ENCODE data around the gene CTIF. TPM values are rescaled to one million over a fixed set of nuclear protein-coding genes. Genes with fewer than 3 reads are reported as not detected.

CTIF gene
- total RNA-seq, 1 experiment from 2014 or later, result 5.8 TPM

- DNase-seq, result no peak
- Histone ChIP-seq H3K4me2 (ENCODE audit: low read length) (no peak overlapping the region), H3K9ac (ENCODE audit: low read length) (no peak overlapping the region), H3K9me3 (ENCODE audit: low read length) (no peaks in the 10 kb centered on the region), H3K4me3 (ENCODE audit: low read length) (no peak overlapping the region), H4K20me1 (ENCODE audit: low read length) (no peaks in the 10 kb centered on the region), H3K79me2 (ENCODE audit: low read length) (no peaks in the 10 kb centered on the region), H3K4me1 (ENCODE audit: insufficient read depth, low read length) (no peaks in the 10 kb centered on the region), H3K27me3 (ENCODE audit: low read length) (no peaks in the 10 kb centered on the region), H3K27ac (ENCODE audit: low read length) (no peak overlapping the region), H3K9me2 (replicated peaks; ENCODE audit: low read length) (no peaks in the 10 kb centered on the region), H3F3A (ENCODE audit: low read length, unreplicated experiment) (no peaks in the 10 kb centered on the region), H2AFZ (ENCODE audit: low read length) (no peak overlapping the region), H3K36me3 (ENCODE audit: low read depth, low read length) (no peaks in the 10 kb centered on the region)
- POLR2A ChIA-PET (ENCODE audit: unreplicated experiment), result no interaction called here
- TF ChIP-seq EZH2 (IDR thresholded peaks at IDR 0.05; ENCODE audit: low read length, unreplicated experiment), result no peak
- no peak for TF ChIP-seq EZH2phosphoT487 (IDR thresholded peaks at IDR 0.05; ENCODE audit: borderline replicate concordance, low read length)
- TF ChIP-seq, protein P1, sequence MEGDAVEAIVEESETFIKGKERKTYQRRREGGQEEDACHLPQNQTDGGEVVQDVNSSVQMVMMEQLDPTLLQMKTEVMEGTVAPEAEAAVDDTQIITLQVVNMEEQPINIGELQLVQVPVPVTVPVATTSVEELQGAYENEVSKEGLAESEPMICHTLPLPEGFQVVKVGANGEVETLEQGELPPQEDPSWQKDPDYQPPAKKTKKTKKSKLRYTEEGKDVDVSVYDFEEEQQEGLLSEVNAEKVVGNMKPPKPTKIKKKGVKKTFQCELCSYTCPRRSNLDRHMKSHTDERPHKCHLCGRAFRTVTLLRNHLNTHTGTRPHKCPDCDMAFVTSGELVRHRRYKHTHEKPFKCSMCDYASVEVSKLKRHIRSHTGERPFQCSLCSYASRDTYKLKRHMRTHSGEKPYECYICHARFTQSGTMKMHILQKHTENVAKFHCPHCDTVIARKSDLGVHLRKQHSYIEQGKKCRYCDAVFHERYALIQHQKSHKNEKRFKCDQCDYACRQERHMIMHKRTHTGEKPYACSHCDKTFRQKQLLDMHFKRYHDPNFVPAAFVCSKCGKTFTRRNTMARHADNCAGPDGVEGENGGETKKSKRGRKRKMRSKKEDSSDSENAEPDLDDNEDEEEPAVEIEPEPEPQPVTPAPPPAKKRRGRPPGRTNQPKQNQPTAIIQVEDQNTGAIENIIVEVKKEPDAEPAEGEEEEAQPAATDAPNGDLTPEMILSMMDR (conservative IDR thresholded peaks at IDR 0.05; ENCODE audit: low read depth, low read length), result no peak
- intact Hi-C loops (cut with micrococcal nuclease), result no loop called here
- no TSS peak for BruUV-seq (replicated peaks)
- CTCF ChIA-PET, result no interaction called here
- no peak for ATAC-seq
Measured at GRCh38 chr18:48889115-48889941, 350.5 kb downstream of the CTIF start.

DNA sequence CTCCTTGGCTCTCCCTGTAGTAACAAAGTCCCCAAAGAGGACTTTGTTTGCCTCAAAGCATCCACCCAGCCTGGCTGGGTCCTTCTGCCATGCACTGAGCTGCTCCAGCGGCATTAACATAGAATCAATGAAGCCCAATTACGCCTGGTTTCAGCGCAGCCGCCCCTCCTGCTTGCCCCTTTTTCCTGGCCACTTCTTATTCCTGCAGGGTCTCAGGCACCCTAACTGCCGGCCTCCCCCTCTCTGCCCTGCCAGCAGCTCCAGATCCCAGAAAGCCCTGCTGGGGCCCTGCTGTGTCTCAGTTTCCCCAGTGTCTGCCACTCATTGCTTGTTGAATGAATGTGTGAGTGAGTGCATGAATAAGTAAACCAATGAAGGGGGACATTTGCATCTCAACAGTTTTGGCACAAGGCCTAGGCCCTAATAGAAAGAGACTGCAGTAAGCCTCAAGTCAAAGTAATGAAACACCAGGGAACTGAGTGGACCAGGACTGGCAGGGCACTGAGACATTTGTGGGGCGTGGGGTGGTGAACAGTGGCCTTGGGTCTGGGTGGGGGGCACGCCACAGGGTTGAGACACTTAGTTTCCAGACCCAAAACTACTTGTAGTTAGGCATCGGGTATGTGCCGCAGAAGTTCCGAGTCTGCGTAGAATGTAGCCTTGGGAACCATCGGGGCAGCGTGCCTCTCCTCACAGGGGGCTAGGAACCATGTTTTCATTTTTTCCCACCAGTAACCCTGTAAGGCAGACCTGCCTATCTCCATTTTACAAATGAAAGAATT lies 351.3 kb downstream of the CTIF start:
- CTCF ChIA-PET, result no interaction called here
- H3K4me1 ChIP-seq (ENCODE audit: insufficient read depth, low read length), result no peaks in the 10 kb centered on the region
- DNase-seq (no peak), ATAC-seq (no peak)
- no peaks in the 10 kb centered on the region for H3K36me3 ChIP-seq (ENCODE audit: low read depth, low read length)
- POLR2A ChIA-PET (ENCODE audit: unreplicated experiment), result no interaction called here
- H3K9me3 ChIP-seq (ENCODE audit: low read length), result no peaks in the 10 kb centered on the region
- H3K9me2 ChIP-seq (replicated peaks; ENCODE audit: low read length), result no peaks in the 10 kb centered on the region
- H3F3A ChIP-seq (ENCODE audit: low read length, unreplicated experiment), result no peaks in the 10 kb centered on the region
- intact Hi-C loops (cut with micrococcal nuclease), result no loop called here
- no peak overlapping the region for H3K9ac ChIP-seq (ENCODE audit: low read length)
- H4K20me1 ChIP-seq (ENCODE audit: low read length), result no peaks in the 10 kb centered on the region
- H3K4me2 ChIP-seq (ENCODE audit: low read length), result no peak overlapping the region
- no peaks in the 10 kb centered on the region for H3K27me3 ChIP-seq (ENCODE audit: low read length)
- H3K4me3 ChIP-seq (ENCODE audit: low read length), result no peak overlapping the region
- H3K79me2 ChIP-seq (ENCODE audit: low read length), result no peaks in the 10 kb centered on the region
- H3K27ac ChIP-seq (ENCODE audit: low read length), result no peak overlapping the region
- BruUV-seq (replicated peaks), result no TSS peak
- no peak overlapping the region for H2AFZ ChIP-seq (ENCODE audit: low read length)
- TF ChIP-seq, protein P1 (conservative IDR thresholded peaks at IDR 0.05; ENCODE audit: low read depth, low read length), result no peak
- no peak for TF ChIP-seq EZH2 (IDR thresholded peaks at IDR 0.05; ENCODE audit: low read length, unreplicated experiment)
- no peak for TF ChIP-seq EZH2phosphoT487 (IDR thresholded peaks at IDR 0.05; ENCODE audit: borderline replicate concordance, low read length)

- Histone ChIP-seq H3K4me1 (ENCODE audit: insufficient read depth, low read length) (no peaks in the 10 kb centered on the region), H2AFZ (ENCODE audit: low read length) (no peak overlapping the region), H3K79me2 (ENCODE audit: low read length) (no peaks in the 10 kb centered on the region), H3K4me3 (ENCODE audit: low read length) (no peak overlapping the region), H3F3A (ENCODE audit: low read length, unreplicated experiment) (no peaks in the 10 kb centered on the region), H3K27ac (ENCODE audit: low read length) (no peak overlapping the region), H3K27me3 (ENCODE audit: low read length) (no peaks in the 10 kb centered on the region), H4K20me1 (ENCODE audit: low read length) (no peaks in the 10 kb centered on the region), H3K4me2 (ENCODE audit: low read length) (no peak overlapping the region), H3K9me3 (ENCODE audit: low read length) (no peaks in the 10 kb centered on the region), H3K9me2 (replicated peaks; ENCODE audit: low read length) (no peaks in the 10 kb centered on the region), H3K9ac (ENCODE audit: low read length) (no peak overlapping the region), H3K36me3 (ENCODE audit: low read depth, low read length) (no peaks in the 10 kb centered on the region)
- TF ChIP-seq, protein P1 (conservative IDR thresholded peaks at IDR 0.05; ENCODE audit: low read depth, low read length), result no peak
- no peak for TF ChIP-seq EZH2 (IDR thresholded peaks at IDR 0.05; ENCODE audit: low read length, unreplicated experiment)
- TF ChIP-seq EZH2phosphoT487 (IDR thresholded peaks at IDR 0.05; ENCODE audit: borderline replicate concordance, low read length), result no peak
- no TSS peak for BruUV-seq (replicated peaks)
- no peak for DNase-seq
- ChIA-PET CTCF (no interaction called here), POLR2A (ENCODE audit: unreplicated experiment) (no interaction called here)
- intact Hi-C loops (cut with micrococcal nuclease), result no loop called here
- ATAC-seq, result no peak
Measured at GRCh38 chr18:48891721-48892120, 352.9 kb downstream of the CTIF start.
